HCT116 (cell line): ENCODE measurements around the gene VMP1. TPM values are rescaled to one million over a fixed set of nuclear protein-coding genes. Genes with fewer than 3 reads are reported as not detected.
"Not testable (repeated sequence)": the region's sequence is repeated elsewhere in the genome, so short reads cannot be mapped to it uniquely, and the experiment has no call there.

Experiments
- ATAC-seq: fragments of 200-7000 bp; cut with Tn5 transposase; 2 replicates; pipeline ENCODE4 v1.9.1; 2020; ENCODE audit warnings: mild to moderate bottlenecking, moderate library complexity
- BruUV-seq: library from RNA; stranded (reverse); fragments of 400-500 nt; replicated peaks from 2 replicates; lab custom pipeline; 2021; lab: Mats Ljungman, UMichigan
- CTCF ChIA-PET: fragments of 300-600 bp; sonication (Branson Sonifier 250); formaldehyde crosslinking; loops from one replicate; lab custom pipeline; 2021; ENCODE audit warnings: antibody characterized with exemption; lab: Charles Lee
- POLR2A ChIA-PET: fragments of 300-600, 350-600 bp; sonication (Branson Sonifier 250); formaldehyde crosslinking; loops from one replicate; lab custom pipeline; 2021; ENCODE audit warnings: antibody characterized with exemption; lab: Charles Lee
- RAD21 ChIA-PET, 2 experiments: fragments of 300-600 bp; sonication (Branson Sonifier 250); formaldehyde crosslinking; loops; one replicate each; lab custom pipeline; 2023; ENCODE audit warnings: low total read pairs in 2 of 2; ENCODE audit not compliant: uncharacterized antibody in 2 of 2, unreplicated experiment in 2 of 2, low non-redundant PET in 1 of 2; lab: Charles Lee
- DNase-seq: peaks from one replicate; pipeline ENCODE4 v3.0.0-alpha.2; 2010; ENCODE audit warnings: low read depth, low spot score
- H2AFZ ChIP-seq: fragments of 200-600 bp; shearing (Covaris generic), sonication (generic); 2 replicates; pipeline ENCODE4 v1.6.1; 2017; ENCODE audit warnings: low read depth, mixed run types, mixed read lengths, antibody characterized with exemption, low read length; ENCODE audit not compliant: poor library complexity, severe bottlenecking
- H3K27ac ChIP-seq: 2 replicates; pipeline ENCODE4 v1.5.1; 2012; ENCODE audit warnings: low read depth, low read length
- H3K27me3 ChIP-seq: fragments of 200-600 bp; sonication (generic); 2 replicates; pipeline ENCODE4 v1.6.1; 2016; ENCODE audit warnings: mixed run types, low read length, mixed read lengths; ENCODE audit not compliant: insufficient read depth
- H3K36me3 ChIP-seq, 2 experiments: fragments of 200-500 bp in 1 of 2; fragments of 200-600 bp in 1 of 2; sonication (Bioruptor generic) in 1 of 2; sonication (generic) in 1 of 2; 2 replicates each; pipeline versions ENCODE4 v1.5.1 to v1.6.1; 2014 to 2016; ENCODE audit warnings: low read length in 2 of 2, inconsistent platforms in 1 of 2, mixed read lengths in 1 of 2, mixed run types in 1 of 2; ENCODE audit not compliant: insufficient read depth in 2 of 2, control insufficient read depth in 1 of 2
- H3K4me1 ChIP-seq, 2 experiments: fragments of 200-600 bp in 1 of 2; sonication (generic) in 1 of 2; 2 replicates each; pipeline versions ENCODE4 v1.5.1 to v1.6.1; 2012 to 2017; ENCODE audit warnings: low read length in 2 of 2, inconsistent platforms in 1 of 2, mild to moderate bottlenecking in 1 of 2, mixed read lengths in 1 of 2, mixed run types in 1 of 2, moderate library complexity in 1 of 2; ENCODE audit not compliant: insufficient read depth in 2 of 2, control insufficient read depth in 1 of 2
- H3K4me2 ChIP-seq: fragments of 200-600 bp; sonication (generic); 2 replicates; pipeline ENCODE4 v1.6.1; 2017; ENCODE audit warnings: mixed run types, low read length, mixed read lengths
- H3K4me3 ChIP-seq, 2 experiments: fragments of 200-600 bp in 1 of 2; sonication (generic) in 1 of 2; replicated peaks in 1 of 2; 2 replicates each; pipeline ENCODE4 v1.5.1; 2011 to 2016; ENCODE audit warnings: low read length in 2 of 2, control low read depth in 1 of 2, low read depth in 1 of 2, mild to moderate bottlenecking in 1 of 2, mixed read lengths in 1 of 2, mixed run types in 1 of 2
- H3K79me2 ChIP-seq: fragments of 200-600 bp; sonication (generic); 2 replicates; pipeline ENCODE4 v1.6.1; 2017; ENCODE audit warnings: mild to moderate bottlenecking, mixed run types, low read length, moderate library complexity, mixed read lengths; ENCODE audit not compliant: insufficient read depth
- H3K9ac ChIP-seq: fragments of 200-600 bp; sonication (generic); 2 replicates; pipeline ENCODE4 v1.6.1; 2016; ENCODE audit warnings: low read length, mixed read lengths
- H3K9me2 ChIP-seq: fragments of 200-600 bp; sonication (generic), shearing (Covaris generic); 2 replicates; pipeline ENCODE4 v1.6.1; 2017; ENCODE audit warnings: mixed run types, mild to moderate bottlenecking, moderate library complexity; ENCODE audit not compliant: insufficient read depth
- H3K9me3 ChIP-seq, 2 experiments: fragments of 200-500 bp in 1 of 2; fragments of 200-600 bp in 1 of 2; sonication (Bioruptor generic) in 1 of 2; sonication (generic) in 1 of 2; 2 replicates each; pipeline ENCODE4 v1.6.1; 2014 to 2017; ENCODE audit warnings: low read length in 2 of 2, mixed read lengths in 2 of 2, inconsistent platforms in 1 of 2, low read depth in 1 of 2, mild to moderate bottlenecking in 1 of 2, mixed run types in 1 of 2, moderate library complexity in 1 of 2; ENCODE audit not compliant: control insufficient read depth in 1 of 2, insufficient read depth in 1 of 2
- H4K20me1 ChIP-seq: fragments of 200-600 bp; sonication (generic), shearing (Covaris generic); 2 replicates; pipeline ENCODE4 v1.6.1; 2017; ENCODE audit warnings: mixed run types, mild to moderate bottlenecking, moderate library complexity; ENCODE audit not compliant: insufficient read depth
- CBX3 ChIP-seq: IDR thresholded peaks from 2 replicates; pipeline ENCODE4 v1.6.1; 2012; ENCODE audit warnings: low read depth
- ELF1 ChIP-seq: IDR thresholded peaks from 2 replicates; pipeline ENCODE4 v1.6.1; 2012; ENCODE audit warnings: low read depth, borderline replicate concordance
- FOSL1 ChIP-seq: IDR thresholded peaks from 2 replicates; pipeline ENCODE4 v1.6.1; 2012; ENCODE audit warnings: low read depth
- JUND ChIP-seq: IDR thresholded peaks from 2 replicates; pipeline ENCODE4 v1.6.1; 2012
- POLR2A ChIP-seq: IDR thresholded peaks from 2 replicates; pipeline ENCODE4 v1.7.0; 2011; ENCODE audit warnings: borderline replicate concordance; ENCODE audit not compliant: insufficient read depth, insufficient read length; ENCODE audit errors: extremely low read depth
- POLR2AphosphoS5 ChIP-seq: IDR thresholded peaks from 2 replicates; pipeline ENCODE4 v1.6.1; 2011; ENCODE audit warnings: mild to moderate bottlenecking, low read depth, low read length, moderate library complexity
- RAD21 ChIP-seq: IDR thresholded peaks from 2 replicates; pipeline ENCODE4 v1.6.1; 2012; ENCODE audit warnings: low read depth, mild to moderate bottlenecking
- SRF ChIP-seq: IDR thresholded peaks from 2 replicates; pipeline ENCODE4 v1.6.1; 2012; ENCODE audit warnings: low read depth
- TCF7L2 ChIP-seq: IDR thresholded peaks from 2 replicates; pipeline ENCODE4 v1.7.0; 2011; ENCODE audit warnings: borderline replicate concordance, inconsistent platforms; ENCODE audit not compliant: insufficient read depth, insufficient read length; ENCODE audit errors: extremely low read depth
- intact Hi-C: fragments of 100-400 bp; cut with micrococcal nuclease; formaldehyde crosslinking; loops from 2 replicates; pipeline ENCODE4 v1.10.0; 2022
- total RNA-seq: library from RNA; stranded (reverse); gene quantifications from one replicate; pipeline ENCODE4 v1.2.1, GENCODE V29; 2021; ENCODE audit not compliant: unreplicated experiment
- TF ChIP-seq, protein P1 (sequence below): IDR thresholded peaks from 2 replicates; pipeline ENCODE4 v1.6.1; 2012

VMP1 gene
- total RNA-seq, 1 experiment from 2014 or later: 366 TPM

GRCh38 chr17:59791603-59792457, 84.4 kb downstream of the VMP1 start (continued):
- no peak for TF ChIP-seq SRF
- TF ChIP-seq RAD21: no peak
- no peak for TF ChIP-seq JUND
- TF ChIP-seq POLR2AphosphoS5: no peak
- TF ChIP-seq, protein P1, sequence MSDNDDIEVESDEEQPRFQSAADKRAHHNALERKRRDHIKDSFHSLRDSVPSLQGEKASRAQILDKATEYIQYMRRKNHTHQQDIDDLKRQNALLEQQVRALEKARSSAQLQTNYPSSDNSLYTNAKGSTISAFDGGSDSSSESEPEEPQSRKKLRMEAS: no peak
- TF ChIP-seq FOSL1: no peak
- no peak for TF ChIP-seq ELF1
- no peak for TF ChIP-seq TCF7L2
- no peak for TF ChIP-seq POLR2A
- no peak for TF ChIP-seq CBX3

DNA sequence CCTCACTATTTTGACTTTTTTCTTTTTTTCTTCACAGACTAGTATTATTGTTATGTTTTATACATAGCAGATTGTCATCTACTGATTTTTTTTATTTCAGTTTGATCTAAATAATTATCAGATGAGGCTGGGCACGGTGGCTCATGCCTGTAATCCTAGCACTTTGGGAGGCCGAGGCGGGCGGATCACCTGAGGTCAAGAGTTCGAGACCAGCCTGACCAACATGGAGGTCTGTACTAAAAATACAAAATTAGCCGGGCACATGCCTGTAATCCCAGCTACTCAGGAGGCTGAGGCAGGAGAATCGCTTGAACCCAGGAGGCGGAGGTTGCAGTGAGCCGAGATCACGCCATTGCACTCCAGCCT, 85.0 kb downstream of the VMP1 start:
- H3K4me1 ChIP-seq: peaks cover 67 to 73% of the 10 kb centered on the region in 2 experiments
- RAD21 ChIA-PET: interaction anchor here in 1 of 2 experiments (1.6 kb wide), 1 partner anchor 54 kb away, joined by 3 read pairs; no protein-coding TSS in a partner anchor
- peak overlapping the region; percentile 8; the same call in 1 of the 2 replicates for H3K4me2 ChIP-seq
- H3K9me2 ChIP-seq, H2AFZ ChIP-seq, BruUV-seq, ATAC-seq, POLR2A ChIA-PET, H4K20me1 ChIP-seq, H3K36me3 ChIP-seq, H3K27me3 ChIP-seq, DNase-seq, H3K79me2 ChIP-seq, CTCF ChIA-PET, H3K9ac ChIP-seq, intact Hi-C loops, H3K9me3 ChIP-seq, H3K4me3 ChIP-seq: not testable (repeated sequence)
- peak overlapping the region; percentile 46 for H3K27ac ChIP-seq
